Activated CD4-positive, alpha-beta T cell treated with anti-CD3 and anti-CD28 coated beads, Interleukin-2, Interleukin-4, amounts not matched to agents 100 ng/mL and 50 ng/mL, durations not matched to agents 16 hours and 8 hours (primary cell): Measurements from ENCODE around the gene NCKAP5.

Source experiments
- DNase-seq: peaks from one replicate; pipeline ENCODE4 v3.0.0-alpha.2; 2020; ENCODE audit warnings: low spot score

The NCKAP5 gene

GRCh38 chr2:132623096-132623839 lies 945.0 kb downstream of the NCKAP5 start:
- DNase-seq, result no peak
